ENCODE results near the gene SLC25A23.

DNA sequence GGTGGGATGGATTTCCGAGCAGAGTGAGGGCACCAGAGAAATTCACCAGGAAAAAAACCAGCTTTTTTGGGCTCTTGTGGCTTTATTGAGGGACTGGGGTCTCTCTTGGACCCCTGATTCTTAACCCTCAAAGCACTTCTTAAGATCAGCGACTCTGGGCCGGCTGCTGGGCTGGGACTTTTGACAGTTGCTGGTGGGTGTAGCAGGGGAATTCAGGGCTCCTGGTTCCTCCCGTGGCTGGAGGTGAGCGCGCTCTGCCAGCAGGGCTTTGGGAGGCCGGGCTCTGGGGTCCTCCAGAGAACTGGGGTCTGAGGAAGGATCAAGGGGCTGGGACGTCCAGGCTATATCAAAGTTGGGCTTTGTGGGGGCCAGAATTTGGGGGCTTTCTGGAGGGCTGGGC lies 7.8 kb upstream of the SLC25A23 start:
- TF ChIP-seq, protein P1, sequence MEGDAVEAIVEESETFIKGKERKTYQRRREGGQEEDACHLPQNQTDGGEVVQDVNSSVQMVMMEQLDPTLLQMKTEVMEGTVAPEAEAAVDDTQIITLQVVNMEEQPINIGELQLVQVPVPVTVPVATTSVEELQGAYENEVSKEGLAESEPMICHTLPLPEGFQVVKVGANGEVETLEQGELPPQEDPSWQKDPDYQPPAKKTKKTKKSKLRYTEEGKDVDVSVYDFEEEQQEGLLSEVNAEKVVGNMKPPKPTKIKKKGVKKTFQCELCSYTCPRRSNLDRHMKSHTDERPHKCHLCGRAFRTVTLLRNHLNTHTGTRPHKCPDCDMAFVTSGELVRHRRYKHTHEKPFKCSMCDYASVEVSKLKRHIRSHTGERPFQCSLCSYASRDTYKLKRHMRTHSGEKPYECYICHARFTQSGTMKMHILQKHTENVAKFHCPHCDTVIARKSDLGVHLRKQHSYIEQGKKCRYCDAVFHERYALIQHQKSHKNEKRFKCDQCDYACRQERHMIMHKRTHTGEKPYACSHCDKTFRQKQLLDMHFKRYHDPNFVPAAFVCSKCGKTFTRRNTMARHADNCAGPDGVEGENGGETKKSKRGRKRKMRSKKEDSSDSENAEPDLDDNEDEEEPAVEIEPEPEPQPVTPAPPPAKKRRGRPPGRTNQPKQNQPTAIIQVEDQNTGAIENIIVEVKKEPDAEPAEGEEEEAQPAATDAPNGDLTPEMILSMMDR (IDR thresholded peaks at IDR 0.05; ENCODE audit: poor library complexity), result no peak
- TF ChIP-seq EZH2phosphoT487 (IDR thresholded peaks at IDR 0.05; ENCODE audit: low read depth, severe bottlenecking, unreplicated experiment), result no peak
